Measurements from ENCODE around the gene CPNE6. TPM values are rescaled to one million over a fixed set of nuclear protein-coding genes. Genes with fewer than 3 reads are reported as not detected.

The CPNE6 gene
- total and polyA plus RNA-seq, 2 of the 13 experiments (the other 11 are each of a cell fraction or from before 2014, with no cell fraction given) = not detected

DNA sequence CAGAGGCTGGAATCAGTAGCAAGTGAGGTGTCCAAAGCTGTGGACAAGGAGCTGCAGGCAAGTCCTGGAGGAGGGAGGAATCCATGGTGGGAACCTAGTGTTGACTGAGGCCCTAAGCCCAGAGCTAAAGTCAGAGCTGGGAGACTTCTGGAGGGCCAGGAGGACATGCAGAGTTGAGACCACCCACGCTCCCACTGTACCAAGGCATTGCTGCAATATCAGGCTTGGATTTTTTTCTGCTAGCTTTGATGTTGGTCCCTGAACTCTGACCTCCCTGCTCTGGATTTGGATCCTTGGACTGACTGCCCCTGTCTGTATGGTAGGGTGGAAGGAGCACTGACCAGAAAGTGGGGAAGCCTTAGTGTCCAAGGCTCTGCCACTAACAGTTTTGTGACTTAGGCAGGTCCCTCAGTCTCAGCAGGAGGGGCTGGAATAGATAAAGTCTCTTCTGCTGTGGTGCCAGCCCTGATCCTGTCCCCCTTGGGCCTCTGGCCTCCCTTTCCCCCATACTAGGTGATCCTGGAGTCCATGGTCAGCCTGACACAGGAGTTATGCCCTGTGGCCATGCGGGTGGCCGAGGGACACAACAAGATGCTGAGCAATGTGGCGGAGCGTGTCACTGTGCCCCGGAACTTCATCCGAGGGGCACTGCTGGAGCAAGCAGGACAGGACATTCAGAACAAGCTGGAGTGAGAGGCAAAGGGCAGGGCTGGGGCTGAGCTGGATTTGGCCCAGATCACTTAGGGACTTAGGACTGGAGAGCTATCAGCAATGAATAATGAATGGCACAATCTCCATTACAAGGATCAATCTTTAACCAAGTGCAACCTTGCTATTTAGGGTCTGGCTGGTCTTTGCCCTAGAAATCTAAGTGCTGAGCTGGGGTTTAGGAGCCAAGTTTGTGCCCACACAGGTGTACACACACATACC, 10.1 kb upstream of the CPNE6 start (continued):
- TF ChIP-seq, protein P1, sequence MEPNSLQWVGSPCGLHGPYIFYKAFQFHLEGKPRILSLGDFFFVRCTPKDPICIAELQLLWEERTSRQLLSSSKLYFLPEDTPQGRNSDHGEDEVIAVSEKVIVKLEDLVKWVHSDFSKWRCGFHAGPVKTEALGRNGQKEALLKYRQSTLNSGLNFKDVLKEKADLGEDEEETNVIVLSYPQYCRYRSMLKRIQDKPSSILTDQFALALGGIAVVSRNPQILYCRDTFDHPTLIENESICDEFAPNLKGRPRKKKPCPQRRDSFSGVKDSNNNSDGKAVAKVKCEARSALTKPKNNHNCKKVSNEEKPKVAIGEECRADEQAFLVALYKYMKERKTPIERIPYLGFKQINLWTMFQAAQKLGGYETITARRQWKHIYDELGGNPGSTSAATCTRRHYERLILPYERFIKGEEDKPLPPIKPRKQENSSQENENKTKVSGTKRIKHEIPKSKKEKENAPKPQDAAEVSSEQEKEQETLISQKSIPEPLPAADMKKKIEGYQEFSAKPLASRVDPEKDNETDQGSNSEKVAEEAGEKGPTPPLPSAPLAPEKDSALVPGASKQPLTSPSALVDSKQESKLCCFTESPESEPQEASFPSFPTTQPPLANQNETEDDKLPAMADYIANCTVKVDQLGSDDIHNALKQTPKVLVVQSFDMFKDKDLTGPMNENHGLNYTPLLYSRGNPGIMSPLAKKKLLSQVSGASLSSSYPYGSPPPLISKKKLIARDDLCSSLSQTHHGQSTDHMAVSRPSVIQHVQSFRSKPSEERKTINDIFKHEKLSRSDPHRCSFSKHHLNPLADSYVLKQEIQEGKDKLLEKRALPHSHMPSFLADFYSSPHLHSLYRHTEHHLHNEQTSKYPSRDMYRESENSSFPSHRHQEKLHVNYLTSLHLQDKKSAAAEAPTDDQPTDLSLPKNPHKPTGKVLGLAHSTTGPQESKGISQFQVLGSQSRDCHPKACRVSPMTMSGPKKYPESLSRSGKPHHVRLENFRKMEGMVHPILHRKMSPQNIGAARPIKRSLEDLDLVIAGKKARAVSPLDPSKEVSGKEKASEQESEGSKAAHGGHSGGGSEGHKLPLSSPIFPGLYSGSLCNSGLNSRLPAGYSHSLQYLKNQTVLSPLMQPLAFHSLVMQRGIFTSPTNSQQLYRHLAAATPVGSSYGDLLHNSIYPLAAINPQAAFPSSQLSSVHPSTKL (CRISPR knock-in tag; IDR thresholded peaks at IDR 0.05) = peak; percentile 35; the same call in 1 of the 2 replicates
- TF ChIP-seq ZNF563 (CRISPR knock-in tag; IDR thresholded peaks at IDR 0.05) (peak; percentile 47; the same call in 1 of the 2 replicates), TAF1 (CRISPR knock-in tag; IDR thresholded peaks at IDR 0.05) (0 out of 2 replicates have a peak, but pooled peaks have one; percentile 27), ZNF782 (CRISPR knock-in tag; IDR thresholded peaks at IDR 0.05; ENCODE audit: borderline replicate concordance) (peak; percentile 82; the same call in 1 of the 2 replicates), RARA (CRISPR knock-in tag; IDR thresholded peaks at IDR 0.05) (no peak), ZNF446 (CRISPR knock-in tag; IDR thresholded peaks at IDR 0.05) (peak; percentile 52; the same call in 1 of the 2 replicates), RXRB (CRISPR knock-in tag; IDR thresholded peaks at IDR 0.05; ENCODE audit: borderline replicate concordance) (0 out of 2 replicates have a peak, but pooled peaks have one; percentile 22), TEAD3 (CRISPR knock-in tag; optimal IDR thresholded peaks at IDR 0.05; ENCODE audit: borderline replicate concordance) (peak; percentile 28), KMT2A (CRISPR knock-in tag; IDR thresholded peaks at IDR 0.05) (no peak), ETV6 (CRISPR knock-in tag; conservative IDR thresholded peaks at IDR 0.05) (no peak)

All from HepG2 (cell line).